ENCODE measurements around the gene EMSY. TPM values are rescaled to one million over a fixed set of nuclear protein-coding genes. Genes with fewer than 3 reads are reported as not detected.

EMSY gene
- total and polyA plus RNA-seq, 9 of the 15 experiments (the other 6 are each of a cell fraction or from before 2014, with no cell fraction given), result 12.7 to 25.4 (median 17.9) TPM

- Histone ChIP-seq H3K4me1 (replicated peaks in 1 of 2; ENCODE audit: control insufficient read depth in 2 of 2, insufficient read depth in 2 of 2, low read length in 2 of 2) (no peaks in the 10 kb centered on the region), H4K20me1 (replicated peaks; ENCODE audit: control insufficient read depth, insufficient read depth, low read length) (no peaks in the 10 kb centered on the region), H3K4me2 (ENCODE audit: insufficient read depth, low read length) (no peak overlapping the region), H3K4me3 (no peak overlapping the region), H3K27ac (ENCODE audit: extremely low read depth, low read depth, low read length) (no peak overlapping the region), H3K36me3 (ENCODE audit: control insufficient read depth, insufficient read depth, low read length) (peaks cover 79% of the 10 kb centered on the region), H3K9ac (ENCODE audit: insufficient read depth in 1 of 2, low read depth in 2 of 2, low read length in 2 of 2) (no peak overlapping the region), H3K9me1 (ENCODE audit: control insufficient read depth, insufficient read depth, low read length) (no peaks in the 10 kb centered on the region), H3K79me2 (ENCODE audit: control insufficient read depth, insufficient read depth, low read length) (no peaks in the 10 kb centered on the region), H2AFZ (ENCODE audit: low read depth, low read length) (no peak overlapping the region), H3K9me3 (replicated peaks; ENCODE audit: control insufficient read depth, insufficient read depth, low read depth, low read length) (no peaks in the 10 kb centered on the region), H3K27me3 (ENCODE audit: control insufficient read depth in 2 of 2, insufficient read depth in 2 of 2, low read length in 2 of 2) (no peaks in the 10 kb centered on the region)
- ChIA-PET POLR2A (interaction anchor here (0.7 to 1.1 kb wide), 2 partner anchors 9 to 305 kb away, joined by 3 to 5 read pairs; no protein-coding TSS in a partner anchor), CTCF (ENCODE audit: low intra/inter-chr PET ratio) (no interaction called here)
- no peak for ATAC-seq
- BruUV-seq (replicated peaks), result no TSS peak
- 87% methylated on average over 2 of the region's 2 CpGs for WGBS (ENCODE audit: insufficient coverage, low coverage, missing lambda C conversion rate)
- FAIRE-seq, result no peak
- no peak for DNase-seq (ENCODE audit: extremely low read depth in 1 of 4, low spot score in 3 of 4)
- intact Hi-C loops (cut with micrococcal nuclease), result no loop called here
- TF ChIP-seq HMGXB4 (CRISPR knock-in tag; IDR thresholded peaks at IDR 0.05) (no peak), TARDBP (IDR thresholded peaks at IDR 0.05) (no peak), IRF9 (tag; IDR thresholded peaks at IDR 0.05) (no peak), GATA2 (CRISPR knock-in tag; IDR thresholded peaks at IDR 0.05) (no peak), FOXJ2 (tag; IDR thresholded peaks at IDR 0.05) (no peak), TFAP4 (CRISPR knock-in tag; IDR thresholded peaks at IDR 0.05; ENCODE audit: borderline replicate concordance) (no peak), PATZ1 (CRISPR knock-in tag; IDR thresholded peaks at IDR 0.05; ENCODE audit: borderline replicate concordance) (no peak), CEBPG (CRISPR knock-in tag; IDR thresholded peaks at IDR 0.05) (no peak), CEBPG (tag; conservative IDR thresholded peaks at IDR 0.05 in 1 of 2, IDR thresholded peaks at IDR 0.05 in 1 of 2) (no peak), MED1 (CRISPR knock-in tag; IDR thresholded peaks at IDR 0.05; ENCODE audit: borderline replicate concordance) (no peak), RAD51 (IDR thresholded peaks at IDR 0.05; ENCODE audit: borderline replicate concordance, low read depth) (no peak), GATAD2B (IDR thresholded peaks at IDR 0.05; ENCODE audit: borderline replicate concordance) (no peak), MAX (CRISPR knock-in tag; IDR thresholded peaks at IDR 0.05) (no peak)
- in situ Hi-C loops (cut with MboI), result no loop called here
Measured at GRCh38 chr11:76455331-76455730, 10.5 kb downstream of the EMSY start.

Measured in K562 (cell line).